RWPE1 (cell line): ENCODE measurements around the gene ABHD3.
A peak's percentile ranks its signal among the peaks of the same experiment; 100 is the strongest.

Source experiments
- CTCF ChIA-PET: fragments of 350-600 bp; sonication (Branson Sonifier 250); formaldehyde crosslinking; extraction: SDS; loops from one replicate; lab custom pipeline; 2021; lab: Yijun Ruan, JAX
- POLR2A ChIA-PET: fragments of 400-600 bp; formaldehyde crosslinking; extraction: SDS; loops from one replicate; lab custom pipeline; 2020; ENCODE audit warnings: antibody characterized with exemption; ENCODE audit not compliant: low non-redundant PET; lab: Yijun Ruan, JAX
- DNase-seq: peaks from one replicate; pipeline ENCODE4 v3.0.0; 2012; ENCODE audit warnings: low spot score
- H3K27ac ChIP-seq: fragments of 450-650 bp; 2 replicates; pipeline ENCODE4 v1.5.1; 2017
- TF ChIP-seq, protein P1 (sequence below): fragments of 450-650 bp; conservative IDR thresholded peaks from 2 replicates; pipeline ENCODE4 v1.5.1; 2017; ENCODE audit warnings: low read depth, mild to moderate bottlenecking

The ABHD3 gene

DNA sequence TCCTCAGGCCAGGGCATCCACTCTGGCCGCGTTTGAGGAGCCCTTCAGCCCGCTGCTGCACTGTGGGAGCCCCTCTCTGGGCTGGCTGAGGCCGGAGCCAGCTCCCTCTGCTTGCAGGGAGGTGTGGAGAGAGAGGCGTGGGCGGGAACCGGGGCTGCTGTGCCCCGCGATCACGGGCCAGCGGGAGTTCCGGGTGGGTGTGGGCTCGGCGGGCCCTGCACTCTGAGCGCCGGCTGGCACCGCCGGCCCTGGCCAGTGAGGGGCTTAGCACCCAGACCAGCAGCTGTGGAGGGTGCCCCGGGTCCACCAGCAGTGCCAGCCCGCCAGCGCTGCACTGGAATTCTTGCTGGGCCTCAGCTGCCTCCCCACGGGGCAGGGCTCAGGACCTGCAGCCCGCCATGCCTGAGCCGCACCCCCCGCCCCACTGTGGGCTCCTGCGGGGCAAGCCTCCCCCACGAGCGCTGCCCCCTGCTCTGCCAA, 1.9 kb upstream of the ABHD3 start:
- TF ChIP-seq, protein P1, sequence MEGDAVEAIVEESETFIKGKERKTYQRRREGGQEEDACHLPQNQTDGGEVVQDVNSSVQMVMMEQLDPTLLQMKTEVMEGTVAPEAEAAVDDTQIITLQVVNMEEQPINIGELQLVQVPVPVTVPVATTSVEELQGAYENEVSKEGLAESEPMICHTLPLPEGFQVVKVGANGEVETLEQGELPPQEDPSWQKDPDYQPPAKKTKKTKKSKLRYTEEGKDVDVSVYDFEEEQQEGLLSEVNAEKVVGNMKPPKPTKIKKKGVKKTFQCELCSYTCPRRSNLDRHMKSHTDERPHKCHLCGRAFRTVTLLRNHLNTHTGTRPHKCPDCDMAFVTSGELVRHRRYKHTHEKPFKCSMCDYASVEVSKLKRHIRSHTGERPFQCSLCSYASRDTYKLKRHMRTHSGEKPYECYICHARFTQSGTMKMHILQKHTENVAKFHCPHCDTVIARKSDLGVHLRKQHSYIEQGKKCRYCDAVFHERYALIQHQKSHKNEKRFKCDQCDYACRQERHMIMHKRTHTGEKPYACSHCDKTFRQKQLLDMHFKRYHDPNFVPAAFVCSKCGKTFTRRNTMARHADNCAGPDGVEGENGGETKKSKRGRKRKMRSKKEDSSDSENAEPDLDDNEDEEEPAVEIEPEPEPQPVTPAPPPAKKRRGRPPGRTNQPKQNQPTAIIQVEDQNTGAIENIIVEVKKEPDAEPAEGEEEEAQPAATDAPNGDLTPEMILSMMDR, result no peak
- CTCF ChIA-PET, result no interaction called here
- no peak for DNase-seq
- H3K27ac ChIP-seq, result no peak overlapping the region
- POLR2A ChIA-PET, result no interaction called here

DNA sequence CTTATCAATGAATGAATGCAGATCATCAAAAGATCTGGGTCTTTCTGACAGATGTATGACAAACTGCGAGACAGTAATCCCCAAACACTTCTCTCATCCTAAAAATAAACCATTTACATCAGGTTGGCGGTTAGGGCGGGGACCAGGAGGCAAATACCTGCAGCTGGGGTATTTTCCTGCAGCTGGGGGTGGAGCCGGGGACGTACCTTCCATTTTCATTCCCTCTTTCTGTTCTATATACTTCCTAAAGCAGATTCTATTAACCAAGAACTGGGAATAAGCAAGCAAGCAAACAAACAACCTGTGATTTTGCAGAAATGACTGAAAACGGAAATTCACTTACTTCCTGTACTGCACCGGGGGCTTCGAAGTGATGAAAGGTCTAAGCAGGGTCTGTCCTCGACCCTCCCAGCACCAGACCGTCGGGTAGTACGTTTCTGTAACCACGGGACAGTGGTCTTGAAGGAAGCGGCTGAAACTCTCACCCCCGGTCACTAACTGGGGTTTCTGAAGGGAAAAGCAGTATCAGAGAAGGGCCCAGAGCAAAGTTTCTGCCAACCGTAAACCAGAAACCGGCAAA, 1.2 kb downstream of the ABHD3 start:
- H3K27ac ChIP-seq, result peak overlapping the region; percentile 92
- POLR2A ChIA-PET, result interaction anchor here (0.6 kb wide), 1 partner anchor 39 kb away, joined by 6 read pairs; no protein-coding TSS in a partner anchor

DNA sequence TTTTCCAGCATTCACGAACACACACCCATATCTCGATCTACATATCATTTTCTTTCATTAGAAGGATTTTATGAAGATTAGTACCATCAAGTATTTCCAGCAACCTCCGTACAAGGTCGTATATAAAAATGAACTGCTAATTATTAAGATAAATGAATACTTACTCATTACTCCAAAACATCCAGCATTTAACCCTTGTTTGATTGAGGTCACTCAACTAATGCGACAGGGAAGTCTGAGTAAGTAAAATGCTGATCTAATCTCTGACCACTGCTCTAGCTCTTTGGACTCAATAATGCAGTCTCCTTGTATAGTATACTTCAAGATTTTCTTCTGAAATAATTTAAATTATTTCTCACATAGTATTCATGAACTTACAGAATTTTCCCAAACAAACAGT, 2.0 kb downstream of the ABHD3 start:
- ChIA-PET POLR2A (no interaction called here), CTCF (no interaction called here)
- H3K27ac ChIP-seq, result no peak overlapping the region
- DNase-seq, result no peak
- TF ChIP-seq, protein P1, result no peak

More for the DNA sequence above, 1.2 kb downstream of the ABHD3 start:
- CTCF ChIA-PET, result no interaction called here
- DNase-seq, result peak; percentile 56
- TF ChIP-seq, protein P1, result no peak

DNA sequence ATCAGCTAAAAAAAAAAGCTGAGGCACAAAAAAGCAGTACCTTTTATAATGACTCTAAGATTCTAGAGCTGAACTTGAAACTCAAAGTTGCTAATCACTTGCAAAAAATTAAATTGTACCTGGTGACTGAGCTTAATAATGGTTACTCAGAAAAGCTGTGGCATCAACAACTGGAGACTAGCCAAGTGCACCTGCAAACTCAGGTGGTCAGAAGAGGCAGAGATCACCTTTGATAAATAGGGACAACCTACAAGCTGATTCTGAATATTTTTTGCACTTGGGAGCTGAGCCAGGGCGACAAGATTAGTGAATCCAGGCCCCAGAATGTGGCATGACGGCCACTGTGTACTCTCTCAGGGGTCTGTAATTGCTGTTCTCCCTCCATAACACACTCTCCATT, 3.0 kb downstream of the ABHD3 start:
- CTCF ChIA-PET, result no interaction called here
- no peak for DNase-seq
- no peak overlapping the region for H3K27ac ChIP-seq
- TF ChIP-seq, protein P1, result no peak
- POLR2A ChIA-PET, result no interaction called here

DNA sequence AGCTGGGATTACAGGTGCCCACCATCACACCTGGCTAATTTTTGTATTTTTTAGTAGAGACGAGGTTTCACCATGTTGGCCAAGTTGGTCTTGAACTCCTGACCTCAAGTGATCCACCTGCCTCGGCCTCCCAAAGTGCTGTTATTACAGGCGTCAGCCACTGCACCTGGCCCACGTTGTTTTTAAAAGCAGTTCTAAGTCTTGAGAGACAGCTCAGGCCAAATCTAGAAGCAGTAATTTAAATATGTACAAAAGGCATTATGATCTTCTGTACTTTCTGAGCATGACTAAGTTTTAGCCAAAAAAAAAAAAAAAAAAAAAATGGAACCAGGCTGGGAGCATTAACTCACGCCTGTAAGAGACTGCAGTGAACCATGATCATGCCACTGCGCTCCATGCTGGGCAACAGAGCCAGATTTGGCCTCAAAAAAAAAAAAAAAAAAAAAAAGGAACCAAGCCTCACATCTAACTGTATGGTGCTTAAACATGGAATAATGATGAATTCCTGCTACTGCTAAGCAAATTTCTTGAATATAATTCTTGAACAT, 4.0 kb downstream of the ABHD3 start:
- TF ChIP-seq, protein P1, result no peak
- ChIA-PET POLR2A (no interaction called here), CTCF (no interaction called here)
- H3K27ac ChIP-seq, result no peak overlapping the region
- DNase-seq, result no peak

DNA sequence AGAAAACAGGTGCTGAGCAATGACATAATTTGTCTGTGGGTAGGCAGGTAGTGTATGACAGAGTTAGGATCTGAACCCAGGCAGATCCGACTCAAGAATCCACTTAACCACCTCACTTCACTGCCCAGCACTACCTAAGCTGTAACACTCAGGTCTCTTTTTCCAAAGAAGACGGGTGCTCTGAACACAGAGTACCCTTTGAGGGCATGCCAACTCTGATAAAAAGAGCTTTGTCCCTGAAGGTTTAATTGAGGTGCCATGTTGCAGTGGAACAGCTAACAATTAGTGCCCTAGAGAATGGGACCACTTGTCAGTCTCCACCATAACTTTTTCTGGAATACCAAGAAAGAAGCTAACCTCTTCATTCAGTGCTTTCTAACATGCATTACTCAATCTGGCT, 11.3 kb downstream of the ABHD3 start:
- no peak overlapping the region for H3K27ac ChIP-seq
- POLR2A ChIA-PET, result no interaction called here
- DNase-seq, result no peak
- CTCF ChIA-PET, result no interaction called here
- TF ChIP-seq, protein P1, result no peak
